GM06990 (cell line): Measurements from ENCODE around the gene MACROH2A1.

Experiments used
- DNase-seq: peaks from one replicate; pipeline ENCODE4 v3.0.0-alpha.2; 2011; ENCODE audit not compliant: insufficient read length; ENCODE audit errors: extremely low read depth
- H3K27me3 ChIP-seq: replicated peaks from 2 replicates; pipeline ENCODE4 v1.6.0; 2011; ENCODE audit warnings: low read length; ENCODE audit not compliant: control insufficient read depth, insufficient read depth
- H3K36me3 ChIP-seq: 2 replicates; pipeline ENCODE4 v1.5.1; 2011; ENCODE audit warnings: low read length; ENCODE audit not compliant: control insufficient read depth, insufficient read depth
- H3K4me3 ChIP-seq: replicated peaks from 2 replicates; pipeline ENCODE4 v1.5.1; 2011; ENCODE audit warnings: low read depth, mild to moderate bottlenecking, control low read depth, low read length
- CTCF ChIP-seq: IDR thresholded peaks from 2 replicates; pipeline ENCODE4 v1.5.1; 2011; ENCODE audit warnings: low read length, control low read depth, mild to moderate bottlenecking, inconsistent platforms; ENCODE audit not compliant: insufficient read depth, poor library complexity, severe bottlenecking

The MACROH2A1 gene

GRCh38 chr5:135322744-135323143 lies 76.3 kb downstream of the MACROH2A1 start:
- no peaks in the 10 kb centered on the region for H3K36me3 ChIP-seq
- DNase-seq: no peak
- no peak for TF ChIP-seq CTCF
- no peaks in the 10 kb centered on the region; the same call in 1 of the 2 replicates for H3K27me3 ChIP-seq
- H3K4me3 ChIP-seq: no peak overlapping the region

GRCh38 chr5:135322271-135322670 lies 76.8 kb downstream of the MACROH2A1 start:
- no peak overlapping the region for H3K4me3 ChIP-seq
- DNase-seq: no peak
- no peak for TF ChIP-seq CTCF
- H3K27me3 ChIP-seq: no peaks in the 10 kb centered on the region; the same call in 1 of the 2 replicates
- no peaks in the 10 kb centered on the region for H3K36me3 ChIP-seq

- no peaks in the 10 kb centered on the region; the same call in 1 of the 2 replicates for H3K27me3 ChIP-seq
- no peaks in the 10 kb centered on the region for H3K36me3 ChIP-seq
- H3K4me3 ChIP-seq: no peak overlapping the region
- no peak for TF ChIP-seq CTCF
- no peak for DNase-seq
Measured at GRCh38 chr5:135320718-135321484, 78.1 kb downstream of the MACROH2A1 start.

- Histone ChIP-seq H3K4me3 (no peak overlapping the region), H3K27me3 (no peaks in the 10 kb centered on the region; the same call in 1 of the 2 replicates), H3K36me3 (no peaks in the 10 kb centered on the region)
- no peak for TF ChIP-seq CTCF
- no peak for DNase-seq
Measured at GRCh38 chr5:135319928-135320606, 79.0 kb downstream of the MACROH2A1 start.

- no peak for DNase-seq
- Histone ChIP-seq H3K27me3 (no peaks in the 10 kb centered on the region), H3K36me3 (no peaks in the 10 kb centered on the region), H3K4me3 (no peak overlapping the region)
- TF ChIP-seq CTCF: no peak
Measured at GRCh38 chr5:135319458-135319857, 79.6 kb downstream of the MACROH2A1 start.
